C4-2B (cell line): ENCODE results near the gene GNG4.

Experiments
- CTCF ChIP-seq: fragments of 450-650 bp; conservative IDR thresholded peaks from 2 replicates; pipeline ENCODE4 v1.5.1; 2017; ENCODE audit warnings: mild to moderate bottlenecking
- ZFX ChIP-seq: fragments of 450-650 bp; IDR thresholded peaks from 2 replicates; pipeline ENCODE4 v1.6.1; 2017

GRCh38 chr1:235622936-235623779 is 26.4 kb downstream of the GNG4 start:
- TF ChIP-seq CTCF (no peak), ZFX (no peak)
